Left forelimb (tissue), 1 donor: ENCODE results near the gene CYP19A1.
A peak's percentile ranks its signal among the peaks of the same experiment; 100 is the strongest.

Experiments used
- DNase-seq: peaks from one replicate; pipeline ENCODE4 v3.0.0-alpha.2; 2018; ENCODE audit warnings: low spot score

Gene CYP19A1

GRCh38 chr15:51323749-51324148 is 14.6 kb downstream of the CYP19A1 start:
- no peak for DNase-seq

- no peak for DNase-seq
These were observed 15.6 kb downstream of the CYP19A1 start for GRCh38 chr15:51322621-51323296.

- DNase-seq, result no peak
These were observed 17.1 kb downstream of the CYP19A1 start for GRCh38 chr15:51321316-51321715.

- DNase-seq, result no peak
These were observed 17.6 kb downstream of the CYP19A1 start for GRCh38 chr15:51320843-51321242.

GRCh38 chr15:51319539-51319938 is 18.9 kb downstream of the CYP19A1 start:
- no peak for DNase-seq

GRCh38 chr15:51318382-51319150 is 19.8 kb downstream of the CYP19A1 start:
- DNase-seq, result no peak

GRCh38 chr15:51316636-51317035 is 21.8 kb downstream of the CYP19A1 start:
- no peak for DNase-seq

GRCh38 chr15:51315726-51316125 is 22.7 kb downstream of the CYP19A1 start:
- no peak for DNase-seq

GRCh38 chr15:51314391-51315337 is 23.7 kb downstream of the CYP19A1 start:
- DNase-seq, result no peak

- no peak for DNase-seq
These were observed 24.6 kb downstream of the CYP19A1 start for GRCh38 chr15:51313644-51314280.

GRCh38 chr15:51313074-51313393 is 25.4 kb downstream of the CYP19A1 start:
- DNase-seq, result no peak

- DNase-seq, result no peak
These were observed 26.0 kb downstream of the CYP19A1 start for GRCh38 chr15:51312166-51313073.

GRCh38 chr15:51311510-51311909 is 26.9 kb downstream of the CYP19A1 start:
- no peak for DNase-seq

GRCh38 chr15:51310064-51310463 is 28.3 kb downstream of the CYP19A1 start:
- no peak for DNase-seq

- peak; percentile 20 for DNase-seq
These were observed 30.6 kb downstream of the CYP19A1 start for GRCh38 chr15:51307811-51308210.

GRCh38 chr15:51307325-51307724 is 31.1 kb downstream of the CYP19A1 start:
- peak; percentile 8 for DNase-seq

- peak; percentile 33 for DNase-seq
These were observed 34.9 kb downstream of the CYP19A1 start for GRCh38 chr15:51303462-51303980.

- no peak for DNase-seq
These were observed 35.9 kb downstream of the CYP19A1 start for GRCh38 chr15:51302480-51302879.

- DNase-seq, result peak; percentile 34
These were observed 39.0 kb downstream of the CYP19A1 start for GRCh38 chr15:51299187-51300015.

- DNase-seq, result peak; percentile 1
These were observed 39.8 kb downstream of the CYP19A1 start for GRCh38 chr15:51298620-51299019.
